ENCODE data around the gene SCYGR8.

GRCh38 chr2:227781841-227782240 lies 36.1 kb downstream of the SCYGR8 start:
- TF ChIP-seq POLR2A (IDR thresholded peaks at IDR 0.05; ENCODE audit: low read depth, low read length) (no peak), CTCF (IDR thresholded peaks at IDR 0.05; ENCODE audit: extremely low read depth in 1 of 2, insufficient read depth in 1 of 2, low read depth in 1 of 2, low read length in 2 of 2) (no peak)

All from endothelial cell of umbilical vein (primary cell).